OCI-LY3 (cell line): ENCODE measurements around the gene GHR.

ENCODE experiments used
- H2AFZ ChIP-seq: fragments of 200-600, 300-600 bp; shearing (Covaris generic); 2 replicates; pipeline ENCODE4 v1.6.0; 2014; ENCODE audit warnings: antibody characterized with exemption, low read depth, low read length
- H3K27ac ChIP-seq: fragments of 200-600, 300-600 bp; sonication (generic); 2 replicates; pipeline ENCODE4 v1.5.1; 2014; ENCODE audit warnings: mild to moderate bottlenecking, low read length, moderate library complexity, mixed read lengths
- H3K27me3 ChIP-seq: fragments of 200-600, 300-600 bp; sonication (generic); 2 replicates; pipeline ENCODE4 v1.6.1; 2014; ENCODE audit warnings: low read depth, low read length, mixed read lengths
- H3K36me3 ChIP-seq: fragments of 200-600, 300-600 bp; sonication (generic); replicated peaks from 2 replicates; pipeline ENCODE3; 2014; ENCODE audit warnings: low read depth, low read length, mixed read lengths
- H3K4me1 ChIP-seq: fragments of 300-600, 200-600 bp; sonication (generic); 2 replicates; pipeline ENCODE4 v1.6.1; 2014; ENCODE audit warnings: low read length, mixed read lengths
- H3K4me2 ChIP-seq: fragments of 200-600, 300-600 bp; sonication (generic); 2 replicates; pipeline ENCODE4 v1.6.1; 2014; ENCODE audit warnings: low read length, mixed read lengths
- H3K4me3 ChIP-seq: fragments of 300-600, 200-600 bp; sonication (generic); 2 replicates; pipeline ENCODE4 v1.5.1; 2014; ENCODE audit warnings: antibody characterized with exemption, mild to moderate bottlenecking, low read length, moderate library complexity
- H3K79me2 ChIP-seq: fragments of 300-600, 200-600 bp; shearing (Covaris generic); 2 replicates; pipeline ENCODE4 v1.6.1; 2014; ENCODE audit warnings: mild to moderate bottlenecking, low read length, mixed read lengths
- H3K9ac ChIP-seq: fragments of 300-600, 200-600 bp; shearing (Covaris generic); 2 replicates; pipeline ENCODE4 v1.6.0; 2014; ENCODE audit warnings: mild to moderate bottlenecking, low read length, moderate library complexity
- H3K9me3 ChIP-seq: fragments of 200-600, 300-600 bp; shearing (Covaris generic); 2 replicates; pipeline ENCODE4 v1.6.1; 2014; ENCODE audit warnings: low read length, mixed read lengths; ENCODE audit not compliant: insufficient read depth
- H4K20me1 ChIP-seq: fragments of 200-600, 300-600 bp; sonication (generic); 2 replicates; pipeline ENCODE4 v1.6.1; 2016; ENCODE audit warnings: low read length, mixed read lengths; ENCODE audit not compliant: insufficient read depth
- CTCF ChIP-seq: fragments of 200-600, 300-600 bp; sonication (generic); IDR thresholded peaks from 2 replicates; pipeline ENCODE4 v1.5.1; 2014; ENCODE audit warnings: antibody characterized with exemption, low read length, low read depth
- EZH2phosphoT487 ChIP-seq: fragments of 200-600 bp; shearing (Covaris generic); IDR thresholded peaks from 2 replicates; pipeline ENCODE4 v1.6.1; 2018; ENCODE audit warnings: antibody characterized with exemption, mixed run types, low read depth

The GHR gene

GRCh38 chr5:42587096-42587723 lies 164.0 kb downstream of the GHR start:
- no peak for TF ChIP-seq CTCF
- no peak for TF ChIP-seq EZH2phosphoT487
- Histone ChIP-seq H3K9ac (no peak overlapping the region), H4K20me1 (no peaks in the 10 kb centered on the region), H3K79me2 (no peaks in the 10 kb centered on the region), H3K4me1 (no peaks in the 10 kb centered on the region), H3K9me3 (no peaks in the 10 kb centered on the region), H3K36me3 (no peaks in the 10 kb centered on the region), H3K4me2 (no peak overlapping the region), H3K27me3 (no peaks in the 10 kb centered on the region), H3K4me3 (no peak overlapping the region), H2AFZ (no peak overlapping the region), H3K27ac (no peak overlapping the region)

- Histone ChIP-seq H3K27me3 (no peaks in the 10 kb centered on the region), H3K9me3 (no peaks in the 10 kb centered on the region), H3K27ac (no peak overlapping the region), H3K36me3 (no peaks in the 10 kb centered on the region), H3K4me1 (no peaks in the 10 kb centered on the region), H3K9ac (no peak overlapping the region), H4K20me1 (no peaks in the 10 kb centered on the region), H3K4me2 (no peak overlapping the region), H2AFZ (no peak overlapping the region), H3K4me3 (no peak overlapping the region), H3K79me2 (no peaks in the 10 kb centered on the region)
- no peak for TF ChIP-seq CTCF
- no peak for TF ChIP-seq EZH2phosphoT487
Measured at GRCh38 chr5:42590566-42590965, 167.3 kb downstream of the GHR start.

- TF ChIP-seq EZH2phosphoT487 (no peak), CTCF (no peak)
- H3K9ac ChIP-seq, result no peak overlapping the region
- H3K4me2 ChIP-seq, result no peak overlapping the region
- H3K4me1 ChIP-seq, result no peaks in the 10 kb centered on the region
- H3K9me3 ChIP-seq, result no peaks in the 10 kb centered on the region
- no peaks in the 10 kb centered on the region for H3K27me3 ChIP-seq
- no peaks in the 10 kb centered on the region for H3K36me3 ChIP-seq
- H3K27ac ChIP-seq, result no peak overlapping the region
- no peaks in the 10 kb centered on the region for H4K20me1 ChIP-seq
- no peaks in the 10 kb centered on the region for H3K79me2 ChIP-seq
- no peak overlapping the region for H3K4me3 ChIP-seq
- no peak overlapping the region for H2AFZ ChIP-seq
Measured at GRCh38 chr5:42591015-42591414, 167.8 kb downstream of the GHR start.

GRCh38 chr5:42592401-42593140 lies 169.3 kb downstream of the GHR start:
- H3K4me1 ChIP-seq, result no peaks in the 10 kb centered on the region
- H3K9me3 ChIP-seq, result no peaks in the 10 kb centered on the region
- no peaks in the 10 kb centered on the region for H3K79me2 ChIP-seq
- H3K27me3 ChIP-seq, result no peaks in the 10 kb centered on the region
- H3K9ac ChIP-seq, result no peak overlapping the region
- H4K20me1 ChIP-seq, result no peaks in the 10 kb centered on the region
- no peak overlapping the region for H2AFZ ChIP-seq
- H3K4me2 ChIP-seq, result no peak overlapping the region
- no peaks in the 10 kb centered on the region for H3K36me3 ChIP-seq
- no peak overlapping the region for H3K4me3 ChIP-seq
- no peak overlapping the region for H3K27ac ChIP-seq
- TF ChIP-seq EZH2phosphoT487, result no peak
- no peak for TF ChIP-seq CTCF
